HepG2 (cell line): Measurements from ENCODE around the gene SPNS1. TPM values are rescaled to one million over a fixed set of nuclear protein-coding genes. Genes with fewer than 3 reads are reported as not detected.

Experiments used
- ATAC-seq: fragments of 200-7000 bp; cut with Tn5 transposase; 3 replicates; pipeline ENCODE4 v1.9.1; 2020; ENCODE audit warnings: mild to moderate bottlenecking, moderate library complexity
- BruUV-seq: library from RNA; stranded (reverse); fragments of 400-500 nt; replicated peaks from 2 replicates; lab custom pipeline; 2021; lab: Mats Ljungman, UMichigan
- CTCF ChIA-PET: fragments of 300-600 bp; formaldehyde crosslinking; extraction: SDS; loops from one replicate; lab custom pipeline; 2021; ENCODE audit warnings: low total read pairs, inconsistent platforms, low intra/inter-chr PET ratio; lab: Yijun Ruan, JAX
- POLR2A ChIA-PET: fragments of 350-600 bp; sonication (Branson Sonifier 250); formaldehyde crosslinking; loops from one replicate; lab custom pipeline; 2020; ENCODE audit warnings: antibody characterized with exemption, inconsistent platforms; lab: Yijun Ruan, JAX
- DNase-seq: peaks from one replicate; pipeline ENCODE4 v3.0.0-alpha.2; 2015; ENCODE audit warnings: low spot score
- FAIRE-seq: peaks from 3 replicates; lab custom pipeline; 2011; peaks lifted over from hg19 to GRCh38; lab: Jason Lieb, UNC
- H2AFZ ChIP-seq: one replicate; pipeline ENCODE4 v1.6.1; 2011; ENCODE audit warnings: low read length, inconsistent platforms
- H3K27ac ChIP-seq: fragments of 300-600 bp; 3 replicates; pipeline ENCODE4 v1.8.0; 2011; ENCODE audit warnings: mixed run types, mild to moderate bottlenecking, mixed read lengths, low read length, inconsistent platforms; ENCODE audit not compliant: insufficient read depth; ENCODE audit errors: extremely low read length
- H3K27me3 ChIP-seq, 2 experiments: fragments of 200-600 bp in 1 of 2; 2 replicates in 1 of 2; 3 replicates in 1 of 2; pipeline versions ENCODE4 v1.6.0 to v1.8.0; 2011; ENCODE audit warnings: low read length in 2 of 2, mild to moderate bottlenecking in 2 of 2, moderate library complexity in 2 of 2, inconsistent platforms in 1 of 2; ENCODE audit not compliant: insufficient read depth in 2 of 2, control insufficient read depth in 1 of 2
- H3K36me3 ChIP-seq, 2 experiments: fragments of 200-600 bp in 1 of 2; replicated peaks in 1 of 2; 2 replicates in 1 of 2; 3 replicates in 1 of 2; pipeline versions ENCODE4 v1.5.1 to v1.8.0; 2011; ENCODE audit warnings: low read length in 2 of 2, inconsistent platforms in 1 of 2; ENCODE audit not compliant: insufficient read depth in 2 of 2, control insufficient read depth in 1 of 2
- H3K4me1 ChIP-seq: 2 replicates; pipeline ENCODE4 v1.5.1; 2012; ENCODE audit warnings: low read length, inconsistent platforms; ENCODE audit not compliant: insufficient read depth
- H3K4me2 ChIP-seq: 2 replicates; pipeline ENCODE4 v1.6.0; 2011; ENCODE audit warnings: low read depth, low read length, inconsistent platforms
- H3K4me3 ChIP-seq, 3 experiments: fragments of 200-600 bp in 1 of 3; sonication (generic), shearing (Covaris generic) in 1 of 3; replicated peaks in 1 of 3; 2 replicates each; pipeline ENCODE4 v1.5.1; 2011 to 2016; ENCODE audit warnings: low read length in 3 of 3, inconsistent platforms in 2 of 3, low read depth in 2 of 3, mild to moderate bottlenecking in 2 of 3, control low read depth in 1 of 3, mixed read lengths in 1 of 3; ENCODE audit not compliant: insufficient read depth in 1 of 3
- H3K79me2 ChIP-seq: one replicate; pipeline ENCODE4 v1.6.1; 2011; ENCODE audit warnings: low read length, inconsistent platforms; ENCODE audit not compliant: insufficient read depth
- H3K9ac ChIP-seq: 2 replicates; pipeline ENCODE4 v1.6.0; 2011; ENCODE audit warnings: mild to moderate bottlenecking, low read depth, low read length, inconsistent platforms; ENCODE audit not compliant: insufficient read depth
- H3K9me3 ChIP-seq: 2 replicates; pipeline ENCODE4 v1.5.1; 2012; ENCODE audit warnings: mild to moderate bottlenecking, low read length
- H4K20me1 ChIP-seq: 2 replicates; pipeline ENCODE4 v1.6.0; 2011; ENCODE audit warnings: inconsistent platforms, mild to moderate bottlenecking, low read length, moderate library complexity; ENCODE audit not compliant: insufficient read depth
- AFF4 ChIP-seq: sonication (generic); formaldehyde crosslinking; IDR thresholded peaks from 2 replicates; pipeline ENCODE4 v1.4.0; 2020; ENCODE audit warnings: missing genetic modification reagents
- CBX1 ChIP-seq: IDR thresholded peaks from one replicate; pipeline ENCODE4 v1.6.1; 2016; ENCODE audit warnings: antibody characterized with exemption, low read depth
- HMG20A ChIP-seq: IDR thresholded peaks from 2 replicates; pipeline ENCODE4 v1.6.1; 2016; ENCODE audit warnings: borderline replicate concordance
- HNRNPLL ChIP-seq: fragments of 200-400 bp; formaldehyde crosslinking; IDR thresholded peaks from 2 replicates; pipeline ENCODE4 v1.6.1; 2017; ENCODE audit warnings: mild to moderate bottlenecking, low read depth, low read length; ENCODE audit not compliant: poor library complexity, severe bottlenecking
- JUNB ChIP-seq: sonication (generic); formaldehyde crosslinking; IDR thresholded peaks from 2 replicates; pipeline ENCODE4 v1.8.0; 2022; ENCODE audit warnings: missing genetic modification reagents, mild to moderate bottlenecking, borderline replicate concordance
- MAF1 ChIP-seq: sonication (generic); formaldehyde crosslinking; IDR thresholded peaks from 2 replicates; pipeline ENCODE4 v1.5.0; 2020; ENCODE audit warnings: missing genetic modification reagents, borderline replicate concordance
- MYNN ChIP-seq: sonication (generic); formaldehyde crosslinking; IDR thresholded peaks from 2 replicates; pipeline ENCODE4 v1.4.0; 2020; ENCODE audit warnings: mild to moderate bottlenecking, low read depth, missing genetic modification reagents
- PBX2 ChIP-seq: IDR thresholded peaks from 2 replicates; pipeline ENCODE4 v1.6.1; 2016; ENCODE audit warnings: control low read depth
- RAD51 ChIP-seq: fragments of 450-650 bp; IDR thresholded peaks from 2 replicates; pipeline ENCODE4 v1.6.1; 2016; ENCODE audit warnings: borderline replicate concordance
- RBM22 ChIP-seq: fragments of 200-400 bp; formaldehyde crosslinking; optimal IDR thresholded peaks from 2 replicates; pipeline ENCODE3; 2017; ENCODE audit warnings: mild to moderate bottlenecking, low read length, moderate library complexity
- SOX13 ChIP-seq, 3 experiments: fragments of 450-650 bp in 1 of 3; sonication (generic) in 1 of 3; formaldehyde crosslinking in 1 of 3; IDR thresholded peaks in 2 of 3; conservative IDR thresholded peaks in 1 of 3; 2 replicates each; pipeline versions ENCODE4 v1.5.0 to v1.6.1; 2016 to 2020; ENCODE audit warnings: antibody characterized with exemption in 1 of 3, mild to moderate bottlenecking in 1 of 3, missing compliant biosample characterization in 1 of 3, missing genetic modification reagents in 1 of 3, moderate library complexity in 1 of 3
- SUZ12 ChIP-seq: fragments of 150-350 bp; IDR thresholded peaks from 2 replicates; pipeline ENCODE4 v1.6.1; 2014; ENCODE audit warnings: low read depth, low read length
- TEF ChIP-seq: sonication (generic); formaldehyde crosslinking; IDR thresholded peaks from 2 replicates; pipeline ENCODE4 v1.5.0; 2020; ENCODE audit warnings: missing genetic modification reagents
- YEATS2 ChIP-seq: sonication (generic); formaldehyde crosslinking; IDR thresholded peaks from 2 replicates; pipeline ENCODE4 v1.4.0; 2020; ENCODE audit warnings: missing genetic modification reagents, borderline replicate concordance
- ZNF34 ChIP-seq: sonication (generic); formaldehyde crosslinking; IDR thresholded peaks from 2 replicates; pipeline ENCODE4 v1.4.0; 2020; ENCODE audit warnings: mild to moderate bottlenecking, missing genetic modification reagents, borderline replicate concordance
- ZNF501 ChIP-seq: sonication (generic); formaldehyde crosslinking; IDR thresholded peaks from 2 replicates; pipeline ENCODE4 v1.5.1; 2020; ENCODE audit warnings: mild to moderate bottlenecking, moderate library complexity, missing genetic modification reagents
- ZNF615 ChIP-seq: sonication (generic); formaldehyde crosslinking; IDR thresholded peaks from 2 replicates; pipeline ENCODE4 v1.5.0; 2020; ENCODE audit warnings: mild to moderate bottlenecking, missing genetic modification reagents, borderline replicate concordance
- ZNF746 ChIP-seq: sonication (generic); formaldehyde crosslinking; IDR thresholded peaks from 2 replicates; pipeline ENCODE4 v1.8.0; 2022; ENCODE audit warnings: mild to moderate bottlenecking, missing genetic modification reagents
- WGBS: methylation state at CpG from one replicate; pipeline ENCODE4 v1.1.6; 2017; ENCODE audit warnings: low lambda C conversion rate; 5-methylcytosine and 5-hydroxymethylcytosine counted together
- in situ Hi-C: cut with HindIII; loops from 2 replicates; pipeline ENCODE4 v1.10.0; 2017; ENCODE audit warnings: low pct_unique_long_range_greater_than_20kb; ENCODE audit not compliant: extremely low pct_ligation_motif_present
- intact Hi-C: fragments of 100-400 bp; cut with micrococcal nuclease; formaldehyde crosslinking; loops from one replicate; pipeline ENCODE4 v1.10.0; 2022; ENCODE audit not compliant: unreplicated experiment
- polyA plus RNA-seq, 8 experiments: library from polyadenylated mRNA; depleted of rRNA in 3 of 8; stranded (reverse) in 7 of 8; unstranded in 1 of 8; fragments of >200 nt; fragmentation: Illumina TruSeq in 4 of 8; extraction: Trizol in 4 of 8; gene quantifications; 2 replicates each; pipeline versions ENCODE4 v1.2.1 to v1.2.3, GENCODE V29; 2011 to 2016; ENCODE audit warnings: low read depth in 4 of 8, missing spikeins in 1 of 8, mixed read lengths in 1 of 8; ENCODE audit not compliant: insufficient read depth in 1 of 8
- total RNA-seq, 5 experiments: library from RNA; depleted of rRNA; stranded (reverse); fragments of >200 nt; fragmentation: Illumina TruSeq; extraction: Trizol; gene quantifications; 2 replicates each; pipeline ENCODE4 v1.2.3, GENCODE V29; 2016; ENCODE audit warnings: low read depth in 1 of 5

The SPNS1 gene
- total and polyA plus RNA-seq, 2 of the 13 experiments (the other 11 are each of a cell fraction or from before 2014, with no cell fraction given) = 25.6 to 38.8 TPM

- DNase-seq = peak; percentile 73
- 4% methylated on average over 29 of the region's 48 CpGs for WGBS
- Histone ChIP-seq H3K4me1 (peaks cover 72% of the 10 kb centered on the region), H3K9me3 (no peaks in the 10 kb centered on the region), H3K36me3 (no peaks in the 10 kb centered on the region), H3K4me3 (peak overlapping the region; percentile 84 to 99 (median 87)), H3K4me2 (peak overlapping the region; percentile 98), H3K27ac (peak overlapping the region; percentile 89), H4K20me1 (no peaks in the 10 kb centered on the region; the same call in 1 of the 2 replicates), H3K79me2 (no peaks in the 10 kb centered on the region), H3K9ac (peak overlapping the region; percentile 82), H2AFZ (no peak overlapping the region), H3K27me3 (no peaks in the 10 kb centered on the region)
- peak; percentile 56 for FAIRE-seq
- intact Hi-C loops = loop anchor here (5.0 kb wide), 2 partner anchors 38 to 78 kb away; partner anchors contain the start of gene TUFM
- no TSS peak for BruUV-seq
- ATAC-seq = peak; percentile 76
- in situ Hi-C loops = no loop called here
- CTCF ChIA-PET = no interaction called here
- POLR2A ChIA-PET = interaction anchor here (0.6 to 5.7 kb wide), 6 partner anchors 10 to 62 kb away, joined by 3 to 77 read pairs (median 5); partner anchors contain the start of genes NFATC2IP and SH2B1
- TF ChIP-seq ZNF615 (CRISPR knock-in tag) = no peak
- no peak for TF ChIP-seq ZNF34
- TF ChIP-seq MYNN = no peak; the same call in 1 of the 2 replicates
- no peak for TF ChIP-seq SOX13 (IDR thresholded peaks at IDR 0.05)
- no peak for TF ChIP-seq SOX13 (CRISPR knock-in tag; conservative IDR thresholded peaks at IDR 0.05 in 1 of 2, IDR thresholded peaks at IDR 0.05 in 1 of 2)
- TF ChIP-seq AFF4 (CRISPR knock-in tag) = peak; percentile 45; the same call in 1 of the 2 replicates
- TF ChIP-seq CBX1 = no peak
- TF ChIP-seq JUNB (CRISPR knock-in tag) = no peak
- TF ChIP-seq PBX2 (CRISPR knock-in tag) = no peak
- TF ChIP-seq YEATS2 = no peak
- TF ChIP-seq RBM22 = no peak
- no peak for TF ChIP-seq SUZ12
- TF ChIP-seq ZNF501 (CRISPR knock-in tag) = peak; percentile 69; the same call in 1 of the 2 replicates
- TF ChIP-seq HMG20A (CRISPR knock-in tag) = no peak
- TF ChIP-seq ZNF746 (CRISPR knock-in tag) = peak; percentile 7; the same call in 1 of the 2 replicates
- no peak for TF ChIP-seq RAD51
- TF ChIP-seq TEF (CRISPR knock-in tag) = no peak
- TF ChIP-seq HNRNPLL = peak; percentile 15
- TF ChIP-seq MAF1 (CRISPR knock-in tag) = no peak
Measured at GRCh38 chr16:28925386-28926228, 49.0 kb upstream of the SPNS1 start.
